MCF 10A (cell line): ENCODE measurements around the gene ZNF212. TPM values are rescaled to one million over a fixed set of nuclear protein-coding genes. Genes with fewer than 3 reads are reported as not detected.

Experiments
- Bru-seq: library from RNA; stranded (reverse); fragments of 400-500 nt; gene quantifications from one replicate; lab custom pipeline; 2021; lab: Mats Ljungman, UMichigan
- BruChase-seq, 2 experiments: library from RNA; stranded (reverse); fragments of 400-500 nt; gene quantifications; one replicate each; lab custom pipeline; 2021; lab: Mats Ljungman, UMichigan
- BruUV-seq: library from RNA; stranded (reverse); fragments of 400-500 nt; replicated peaks from 2 replicates; lab custom pipeline; 2021; lab: Mats Ljungman, UMichigan
- CTCF ChIA-PET: fragments of 300-600 bp; sonication (Branson Sonifier 250); formaldehyde crosslinking; extraction: SDS; loops from one replicate; lab custom pipeline; 2021; ENCODE audit warnings: antibody characterized with exemption, inconsistent platforms; lab: Yijun Ruan, JAX
- POLR2A ChIA-PET: fragments of 300-600, 350-650 bp; sonication (Branson Sonifier 250); formaldehyde crosslinking; extraction: SDS; loops from one replicate; lab custom pipeline; 2020; ENCODE audit warnings: antibody characterized with exemption, inconsistent platforms; lab: Yijun Ruan, JAX
- DNase-seq: peaks from one replicate; pipeline ENCODE4 v3.0.0-alpha.2; 2018; ENCODE audit not compliant: unreplicated experiment
- H3K27ac Mint-ChIP-seq: one replicate; pipeline ENCODE4 v1.8.0; 2022; ENCODE audit warnings: mild to moderate bottlenecking, low read depth, mixed read lengths; ENCODE audit not compliant: unreplicated experiment
- H3K27me3 Mint-ChIP-seq: one replicate; pipeline ENCODE4 v1.8.0; 2022; ENCODE audit warnings: mixed read lengths; ENCODE audit not compliant: insufficient read depth, unreplicated experiment
- H3K36me3 Mint-ChIP-seq: one replicate; pipeline ENCODE4 v1.8.0; 2022; ENCODE audit warnings: mild to moderate bottlenecking, moderate library complexity, mixed read lengths; ENCODE audit not compliant: insufficient read depth, unreplicated experiment
- H3K4me1 Mint-ChIP-seq: one replicate; pipeline ENCODE4 v1.8.0; 2022; ENCODE audit warnings: mixed read lengths; ENCODE audit not compliant: insufficient read depth, unreplicated experiment
- H3K4me3 Mint-ChIP-seq: one replicate; pipeline ENCODE4 v1.8.0; 2022; ENCODE audit warnings: mild to moderate bottlenecking, moderate library complexity, mixed read lengths; ENCODE audit not compliant: unreplicated experiment
- H3K9me3 Mint-ChIP-seq: one replicate; pipeline ENCODE4 v1.8.0; 2022; ENCODE audit warnings: mixed read lengths; ENCODE audit not compliant: unreplicated experiment
- CTCF ChIP-seq: fragments of 200-600 bp; IDR thresholded peaks from one replicate; pipeline ENCODE4 v1.8.0; 2022; ENCODE audit warnings: antibody characterized with exemption, mild to moderate bottlenecking; ENCODE audit not compliant: unreplicated experiment
- intact Hi-C: fragments of 100-400 bp; cut with micrococcal nuclease; formaldehyde crosslinking; loops from 2 replicates; pipeline ENCODE4 v1.14.1; 2022
- long read RNA-seq: library from polyadenylated mRNA; stranded (forward); transcript quantifications from one replicate; pipeline ENCODE4 v2.0.0, GENCODE V29; 2022
- total RNA-seq: library from RNA; stranded (reverse); gene quantifications from 2 replicates; pipeline ENCODE4 v1.2.3, GENCODE V29; 2022

The ZNF212 gene
- total RNA-seq = 10.5 and 14.7 TPM in 2 replicates
- percentile 78 among the genes with signal in this experiment for Bru-seq, nascent RNA
- percentile 77 among the genes with signal in this experiment for BruChase-seq, experiment 1, labeled RNA remaining after a 6-hour chase
- percentile 82 among the genes with signal in this experiment for BruChase-seq, experiment 2, labeled RNA remaining after a 2-hour chase
- long read RNA-seq, transcript ZNF212-201 (5 exons, 2,810 nt) = major isoform, 9 of 14 reads
- long read RNA-seq, partial matches to known transcripts = 0 of 14 reads
- long read RNA-seq, other reads (novel, unspliced or antisense) = 5 of 14 reads

- ChIA-PET CTCF (interaction anchor here (0.7 to 1.8 kb wide), 6 partner anchors 9 to 73 kb away, joined by 3 to 5 read pairs (median 3); partner anchors contain the start of genes ZNF282 and ZNF783), POLR2A (interaction anchor here (1.1 to 2.1 kb wide), 5 partner anchors 10 to 43 kb away, joined by 3 to 10 read pairs (median 5); partner anchors contain the start of genes ZNF282 and ZNF783)
- DNase-seq = peak; percentile 92
- Mint-ChIP-seq H3K4me1 (peaks cover 17% of the 10 kb centered on the region), H3K27ac (peak within 1 kb of the TSS; percentile 83), H3K36me3 (no peaks in the 10 kb centered on the region), H3K9me3 (peaks cover 8% of the 10 kb centered on the region), H3K27me3 (no peaks in the 10 kb centered on the region), H3K4me3 (peak within 1 kb of the TSS; percentile 81)
- peak; percentile 73 for TF ChIP-seq CTCF
- intact Hi-C loops = loop anchor here (2.0 kb wide), 1 partner anchor 45 kb away; the partner anchor contains the start of gene ZNF282
- no TSS peak for BruUV-seq
Observed at GRCh38 chr7:149239345-149240143, at the start of gene ZNF212. TSS of gene ZNF212 (plus strand) at chr7:149239651. CDS start at chr7:149239779, 128 bp downstream.

- ChIA-PET POLR2A (no interaction called here), CTCF (interaction anchor here (0.6 to 2.1 kb wide), 3 partner anchors 11 to 67 kb away, joined by 3 to 6 read pairs (median 5); no protein-coding TSS in a partner anchor)
- H3K4me1 Mint-ChIP-seq = no peaks in the 10 kb centered on the region
- intact Hi-C loops = no loop called here
- BruUV-seq = no TSS peak
- H3K4me3 Mint-ChIP-seq = no peak overlapping the region
- H3K9me3 Mint-ChIP-seq = no peaks in the 10 kb centered on the region
- no peak for DNase-seq
- peaks cover 6% of the 10 kb centered on the region for H3K36me3 Mint-ChIP-seq
- no peaks in the 10 kb centered on the region for H3K27me3 Mint-ChIP-seq
- H3K27ac Mint-ChIP-seq = no peak overlapping the region
- no peak for TF ChIP-seq CTCF
Observed at GRCh38 chr7:149191851-149192250, 47.6 kb upstream of the ZNF212 start.

DNA sequence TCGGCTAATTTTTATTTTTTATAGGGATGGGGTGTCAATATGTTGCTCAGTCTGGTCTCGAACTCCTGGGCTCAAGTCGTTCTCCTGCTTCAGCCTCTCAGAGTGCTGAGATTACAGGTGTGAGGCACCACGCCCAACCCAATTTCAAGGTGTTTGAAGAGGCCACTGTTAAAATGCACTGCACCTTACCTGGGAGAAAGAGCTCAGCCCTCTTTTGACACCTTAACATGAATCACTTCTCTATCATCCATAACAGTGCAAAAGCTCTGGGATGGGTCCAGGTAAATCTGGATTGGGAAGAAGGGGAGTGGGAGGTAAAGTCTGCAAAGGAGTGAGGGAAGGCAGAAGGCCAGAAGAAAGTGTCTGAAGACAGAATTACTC, 44.7 kb upstream of the ZNF212 start:
- Mint-ChIP-seq H3K36me3 (peaks cover 18% of the 10 kb centered on the region), H3K4me3 (peak overlapping the region; percentile 85), H3K4me1 (peaks cover 14% of the 10 kb centered on the region), H3K27me3 (no peaks in the 10 kb centered on the region), H3K9me3 (no peaks in the 10 kb centered on the region), H3K27ac (no peak overlapping the region)
- no peak for TF ChIP-seq CTCF
- POLR2A ChIA-PET = interaction anchor here (0.5 to 3.8 kb wide), 27 partner anchors 9 to 1833 kb away, joined by 3 to 34 read pairs (median 4); partner anchors contain the start of genes ABCB8, ZNF398, ZNF425 and ZNF783
- CTCF ChIA-PET = interaction anchor here (0.6 to 4.2 kb wide), 33 partner anchors 9 to 1086 kb away, joined by 3 to 28 read pairs (median 5); partner anchors contain the start of genes ZNF398, ZNF425, ZNF777 and ZNF783
- DNase-seq = no peak
- intact Hi-C loops = loop anchor here (1.0 to 5.0 kb wide), 4 partner anchors 44 to 116 kb away; partner anchors contain the start of genes ZNF212, ZNF425 and ZNF783
- BruUV-seq = no TSS peak
